Fibroblast of villous mesenchyme (primary cell): ENCODE results near the gene FGF23. TPM values are rescaled to one million over a fixed set of nuclear protein-coding genes. Genes with fewer than 3 reads are reported as not detected.

ENCODE experiments used
- DNase-seq: peaks from one replicate; pipeline ENCODE4 v3.0.0-alpha.2; 2010; ENCODE audit warnings: low read depth
- H3K4me3 ChIP-seq: 2 replicates; pipeline ENCODE4 v1.5.1; 2011; ENCODE audit warnings: low read depth, mild to moderate bottlenecking, low read length
- total RNA-seq: library from RNA; depleted of rRNA; stranded (reverse); fragments of >200 nt; gene quantifications from 2 replicates; pipeline ENCODE4 v1.2.3, GENCODE V29; 2012
- TF ChIP-seq, protein P1 (sequence below): IDR thresholded peaks from 2 replicates; pipeline ENCODE4 v1.5.1; 2012; ENCODE audit warnings: low read depth, mild to moderate bottlenecking, low read length; ENCODE audit not compliant: insufficient read depth

Gene FGF23
- not detected in 2 replicates for total RNA-seq

DNA sequence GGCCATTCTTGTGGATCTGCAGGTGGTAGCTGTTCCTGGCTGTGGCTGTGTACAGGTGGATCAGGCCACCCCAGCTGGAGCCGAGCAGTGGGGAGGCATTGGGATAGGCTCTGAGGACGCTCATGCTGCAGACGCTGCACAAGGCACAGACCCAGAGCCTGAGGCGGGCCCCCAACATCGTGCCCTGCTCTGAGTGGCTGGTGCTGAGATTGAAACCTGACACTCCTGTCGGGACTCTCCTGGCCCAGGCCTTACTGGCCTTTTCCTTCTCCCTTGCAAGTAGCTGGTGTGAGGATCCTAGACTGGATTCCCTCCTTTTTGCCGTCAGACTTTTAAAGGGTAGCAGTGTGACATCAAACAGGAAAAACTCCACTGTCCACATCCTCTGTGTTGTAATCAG, at the start of gene FGF23:
Gene FGF23 (minus strand): TSS at position 308 of the 400 bp plus-strand sequence. CDS start 130 bp downstream, at position 178.
- peak; percentile 36 for DNase-seq

DNA sequence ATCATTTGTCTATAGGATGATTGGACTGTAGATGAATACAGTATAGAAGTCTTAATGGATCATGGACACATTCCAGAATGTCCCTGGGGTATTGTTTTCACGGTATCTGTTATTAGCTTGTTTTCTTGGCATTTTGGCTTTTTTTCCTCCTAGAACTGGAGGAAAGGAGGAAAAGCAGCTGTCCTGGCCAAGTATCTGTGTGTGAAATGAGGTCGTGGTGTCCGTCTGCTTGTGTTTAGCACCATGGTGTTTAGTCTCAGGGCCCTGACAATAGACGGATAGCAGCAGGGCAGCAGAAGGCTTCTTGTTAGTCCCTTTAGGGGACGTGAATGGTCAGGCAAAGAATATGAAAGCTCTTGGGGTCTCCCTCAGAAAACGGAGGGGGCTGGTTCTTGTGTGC, 44.9 kb upstream of the FGF23 start:
- no peak for DNase-seq
- H3K4me3 ChIP-seq: no peak overlapping the region
- TF ChIP-seq, protein P1, sequence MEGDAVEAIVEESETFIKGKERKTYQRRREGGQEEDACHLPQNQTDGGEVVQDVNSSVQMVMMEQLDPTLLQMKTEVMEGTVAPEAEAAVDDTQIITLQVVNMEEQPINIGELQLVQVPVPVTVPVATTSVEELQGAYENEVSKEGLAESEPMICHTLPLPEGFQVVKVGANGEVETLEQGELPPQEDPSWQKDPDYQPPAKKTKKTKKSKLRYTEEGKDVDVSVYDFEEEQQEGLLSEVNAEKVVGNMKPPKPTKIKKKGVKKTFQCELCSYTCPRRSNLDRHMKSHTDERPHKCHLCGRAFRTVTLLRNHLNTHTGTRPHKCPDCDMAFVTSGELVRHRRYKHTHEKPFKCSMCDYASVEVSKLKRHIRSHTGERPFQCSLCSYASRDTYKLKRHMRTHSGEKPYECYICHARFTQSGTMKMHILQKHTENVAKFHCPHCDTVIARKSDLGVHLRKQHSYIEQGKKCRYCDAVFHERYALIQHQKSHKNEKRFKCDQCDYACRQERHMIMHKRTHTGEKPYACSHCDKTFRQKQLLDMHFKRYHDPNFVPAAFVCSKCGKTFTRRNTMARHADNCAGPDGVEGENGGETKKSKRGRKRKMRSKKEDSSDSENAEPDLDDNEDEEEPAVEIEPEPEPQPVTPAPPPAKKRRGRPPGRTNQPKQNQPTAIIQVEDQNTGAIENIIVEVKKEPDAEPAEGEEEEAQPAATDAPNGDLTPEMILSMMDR: no peak

More for the DNA sequence above, at the start of gene FGF23:
- H3K4me3 ChIP-seq: no peak within 1 kb of the TSS
- TF ChIP-seq, protein P1: no peak

DNA sequence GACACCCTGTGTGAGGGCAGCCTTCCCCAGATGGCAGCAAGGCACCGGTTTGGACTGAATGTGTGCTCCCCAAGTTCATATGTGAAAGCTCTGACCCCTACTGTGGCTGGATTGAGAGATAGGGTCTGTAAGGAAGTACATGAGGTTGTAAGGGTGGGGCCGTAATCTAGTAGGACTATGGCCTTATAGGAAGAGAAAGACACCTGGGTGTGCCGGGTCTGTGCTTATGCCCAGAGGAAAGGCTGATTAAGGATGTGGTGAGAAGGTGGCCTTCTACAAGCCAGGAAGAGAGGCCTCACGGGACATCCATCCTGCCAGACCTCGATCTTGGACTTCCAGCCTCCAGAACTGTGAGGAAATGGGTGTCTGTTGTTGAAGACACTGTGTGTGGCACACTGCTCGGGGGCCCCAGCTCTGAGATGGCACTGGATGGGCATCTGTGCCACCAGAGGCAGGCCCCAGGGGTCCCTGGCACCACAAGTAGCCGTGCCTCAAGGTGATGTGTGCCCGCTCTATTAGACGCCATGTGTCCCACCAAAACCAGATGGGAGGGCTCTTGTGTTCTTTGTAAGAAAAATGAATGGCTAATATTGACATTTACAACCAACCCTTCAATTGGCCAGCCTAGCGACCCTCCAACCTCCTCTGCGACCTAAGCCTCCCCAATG, 44.1 kb upstream of the FGF23 start:
- DNase-seq: no peak
- no peak overlapping the region for H3K4me3 ChIP-seq
- TF ChIP-seq, protein P1: no peak

DNA sequence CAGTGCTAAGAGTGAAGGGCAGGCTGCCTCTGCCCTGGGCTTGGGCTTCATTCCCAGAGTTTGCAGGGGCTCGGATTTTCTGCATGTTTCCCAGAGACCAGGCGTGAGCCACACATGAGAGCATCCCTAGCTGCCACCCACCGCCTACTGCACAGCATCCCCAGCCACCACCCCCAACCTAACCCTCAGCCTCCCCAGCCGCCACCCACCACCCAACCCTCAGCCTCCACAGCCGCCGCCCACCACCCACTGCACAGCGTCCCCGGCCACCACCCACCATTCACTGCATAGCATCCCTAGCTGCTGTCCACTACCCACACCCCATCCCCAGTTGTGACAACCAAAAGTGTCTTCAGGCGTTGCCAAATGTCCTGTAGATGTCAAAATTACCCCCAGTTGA, 43.5 kb upstream of the FGF23 start:
- TF ChIP-seq, protein P1: no peak
- DNase-seq: no peak
- no peak overlapping the region for H3K4me3 ChIP-seq

DNA sequence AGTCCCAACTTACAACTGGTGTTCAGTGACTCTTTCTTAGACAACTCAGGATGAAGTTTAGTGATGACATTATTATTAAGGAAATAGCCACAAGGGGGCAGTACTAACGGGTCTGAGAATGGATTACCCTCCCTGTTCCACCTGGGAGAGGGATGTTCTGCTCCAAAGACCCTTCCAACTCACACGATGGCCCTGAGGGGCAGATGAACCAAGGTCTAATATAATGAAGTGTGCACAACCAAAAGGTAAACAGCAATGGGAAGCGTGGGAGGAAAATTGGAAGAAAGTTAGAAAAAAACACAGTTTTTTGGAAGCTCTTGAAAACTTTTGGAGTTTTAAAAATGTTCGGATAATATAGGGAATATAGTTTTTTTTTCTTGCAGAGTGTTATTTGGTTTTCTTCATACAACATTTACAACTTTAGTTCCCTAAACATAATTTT, 42.1 kb upstream of the FGF23 start:
- DNase-seq: peak; percentile 32
- TF ChIP-seq, protein P1: peak; percentile 69
- no peak overlapping the region for H3K4me3 ChIP-seq

DNA sequence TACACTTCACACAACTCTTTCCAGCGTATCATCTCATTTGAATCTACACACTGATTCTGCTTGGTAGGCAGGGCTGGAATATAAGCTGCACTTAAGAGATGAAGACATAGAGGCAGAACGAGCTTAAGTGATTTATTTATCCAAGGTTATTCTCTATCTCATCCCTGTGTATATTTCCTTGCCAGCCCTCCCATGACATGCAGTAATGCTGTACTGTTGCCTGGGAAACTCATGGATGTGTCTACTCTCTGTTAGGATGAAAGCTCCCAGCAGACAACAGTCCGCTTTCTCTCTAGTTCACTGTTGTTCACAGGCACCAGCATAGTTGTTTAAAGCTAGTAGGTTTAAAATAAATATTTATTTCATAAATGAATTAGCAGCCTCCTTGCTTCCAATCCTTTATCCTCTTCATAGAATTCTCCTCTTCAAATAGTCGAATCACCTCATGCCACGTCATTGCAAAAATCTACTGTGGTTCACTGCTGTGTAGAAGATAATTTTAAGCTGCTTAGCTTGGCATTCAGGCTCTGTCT, 40.7 kb upstream of the FGF23 start:
- TF ChIP-seq, protein P1: no peak
- no peak overlapping the region for H3K4me3 ChIP-seq
- no peak for DNase-seq
